ENCODE results near the gene FGF12. TPM values are rescaled to one million over a fixed set of nuclear protein-coding genes. Genes with fewer than 3 reads are reported as not detected.

Gene FGF12
- total RNA-seq, 1 experiment from 2014 or later = 0.07 TPM

GRCh38 chr3:192170031-192170430, 557.3 kb downstream of the FGF12 start:
- ATAC-seq (no peak), DNase-seq (ENCODE audit: low read depth, low spot score) (no peak)
- Histone ChIP-seq H3K79me2 (ENCODE audit: insufficient read depth, low read length) (no peaks in the 10 kb centered on the region), H2AFZ (ENCODE audit: low read depth, low read length, poor library complexity, severe bottlenecking) (no peak overlapping the region), H3K9ac (ENCODE audit: low read length) (no peak overlapping the region), H3K27ac (ENCODE audit: low read depth, low read length) (no peak overlapping the region), H3K4me3 (replicated peaks in 1 of 2; ENCODE audit: low read depth in 1 of 2, low read length in 2 of 2) (no peak overlapping the region), H3K9me3 (ENCODE audit: control insufficient read depth in 1 of 2, insufficient read depth in 1 of 2, low read depth in 1 of 2, low read length in 2 of 2) (no peaks in the 10 kb centered on the region), H4K20me1 (ENCODE audit: insufficient read depth) (no peaks in the 10 kb centered on the region), H3K4me2 (ENCODE audit: low read length) (no peak overlapping the region), H3K9me2 (ENCODE audit: insufficient read depth) (no peaks in the 10 kb centered on the region), H3K4me1 (ENCODE audit: control insufficient read depth in 1 of 2, insufficient read depth in 2 of 2, low read length in 2 of 2) (no peaks in the 10 kb centered on the region), H3K27me3 (ENCODE audit: insufficient read depth, low read length) (no peaks in the 10 kb centered on the region), H3K36me3 (ENCODE audit: control insufficient read depth in 1 of 2, insufficient read depth in 2 of 2, low read length in 2 of 2) (no peaks in the 10 kb centered on the region)
- intact Hi-C loops (cut with micrococcal nuclease) = no loop called here
- ChIA-PET POLR2A (no interaction called here), CTCF (no interaction called here), RAD21 (ENCODE audit: low non-redundant PET in 1 of 2, low total read pairs in 2 of 2, uncharacterized antibody in 2 of 2, unreplicated experiment in 2 of 2) (no interaction called here)
- TF ChIP-seq ATF3 (IDR thresholded peaks at IDR 0.05) = no peak
- no TSS peak for BruUV-seq (replicated peaks)

- Histone ChIP-seq H3K79me2 (ENCODE audit: insufficient read depth, low read length) (no peaks in the 10 kb centered on the region), H3K4me1 (ENCODE audit: control insufficient read depth in 1 of 2, insufficient read depth in 2 of 2, low read length in 2 of 2) (no peaks in the 10 kb centered on the region), H3K27ac (ENCODE audit: low read depth, low read length) (no peak overlapping the region), H3K27me3 (ENCODE audit: insufficient read depth, low read length) (no peaks in the 10 kb centered on the region), H3K9ac (ENCODE audit: low read length) (no peak overlapping the region), H3K4me2 (ENCODE audit: low read length) (no peak overlapping the region), H4K20me1 (ENCODE audit: insufficient read depth) (no peaks in the 10 kb centered on the region), H3K36me3 (ENCODE audit: control insufficient read depth in 1 of 2, insufficient read depth in 2 of 2, low read length in 2 of 2) (no peaks in the 10 kb centered on the region), H3K9me3 (ENCODE audit: control insufficient read depth in 1 of 2, insufficient read depth in 1 of 2, low read depth in 1 of 2, low read length in 2 of 2) (no peaks in the 10 kb centered on the region), H3K9me2 (ENCODE audit: insufficient read depth) (no peaks in the 10 kb centered on the region), H3K4me3 (replicated peaks in 1 of 2; ENCODE audit: low read depth in 1 of 2, low read length in 2 of 2) (no peak overlapping the region), H2AFZ (ENCODE audit: low read depth, low read length, poor library complexity, severe bottlenecking) (no peak overlapping the region)
- intact Hi-C loops (cut with micrococcal nuclease) = no loop called here
- DNase-seq (ENCODE audit: low read depth, low spot score) = no peak
- RAD21 ChIA-PET (ENCODE audit: low non-redundant PET in 1 of 2, low total read pairs in 2 of 2, uncharacterized antibody in 2 of 2, unreplicated experiment in 2 of 2) = no interaction called here
- TF ChIP-seq RAD21 (IDR thresholded peaks at IDR 0.05; ENCODE audit: low read depth) (no peak), MAX (IDR thresholded peaks at IDR 0.05) (no peak), ATF3 (IDR thresholded peaks at IDR 0.05) (no peak), SRF (IDR thresholded peaks at IDR 0.05; ENCODE audit: low read depth) (no peak), ELF1 (IDR thresholded peaks at IDR 0.05; ENCODE audit: borderline replicate concordance, low read depth) (no peak), ZBTB33 (IDR thresholded peaks at IDR 0.05; ENCODE audit: extremely low read depth, insufficient replicate concordance, low read length) (no peak)
- no TSS peak for BruUV-seq (replicated peaks)
- CTCF ChIA-PET = no interaction called here
- POLR2A ChIA-PET = no interaction called here
- no peak for ATAC-seq
Measured at GRCh38 chr3:192169332-192169915, 557.9 kb downstream of the FGF12 start.
